B cell (primary cell): ENCODE data around the gene ANAPC2.

Source experiments
- EZH2 ChIP-seq: IDR thresholded peaks from 2 replicates; pipeline ENCODE4 v1.6.1; 2012; ENCODE audit warnings: borderline replicate concordance, low read depth, mild to moderate bottlenecking, moderate library complexity, low read length; ENCODE audit not compliant: insufficient read depth, poor library complexity, severe bottlenecking
- TF ChIP-seq, protein P1 (sequence below): fragments of 200-600 bp; IDR thresholded peaks from one replicate; pipeline ENCODE4 v1.8.0; 2022; ENCODE audit warnings: antibody characterized with exemption, mild to moderate bottlenecking

- TF ChIP-seq, protein P1, sequence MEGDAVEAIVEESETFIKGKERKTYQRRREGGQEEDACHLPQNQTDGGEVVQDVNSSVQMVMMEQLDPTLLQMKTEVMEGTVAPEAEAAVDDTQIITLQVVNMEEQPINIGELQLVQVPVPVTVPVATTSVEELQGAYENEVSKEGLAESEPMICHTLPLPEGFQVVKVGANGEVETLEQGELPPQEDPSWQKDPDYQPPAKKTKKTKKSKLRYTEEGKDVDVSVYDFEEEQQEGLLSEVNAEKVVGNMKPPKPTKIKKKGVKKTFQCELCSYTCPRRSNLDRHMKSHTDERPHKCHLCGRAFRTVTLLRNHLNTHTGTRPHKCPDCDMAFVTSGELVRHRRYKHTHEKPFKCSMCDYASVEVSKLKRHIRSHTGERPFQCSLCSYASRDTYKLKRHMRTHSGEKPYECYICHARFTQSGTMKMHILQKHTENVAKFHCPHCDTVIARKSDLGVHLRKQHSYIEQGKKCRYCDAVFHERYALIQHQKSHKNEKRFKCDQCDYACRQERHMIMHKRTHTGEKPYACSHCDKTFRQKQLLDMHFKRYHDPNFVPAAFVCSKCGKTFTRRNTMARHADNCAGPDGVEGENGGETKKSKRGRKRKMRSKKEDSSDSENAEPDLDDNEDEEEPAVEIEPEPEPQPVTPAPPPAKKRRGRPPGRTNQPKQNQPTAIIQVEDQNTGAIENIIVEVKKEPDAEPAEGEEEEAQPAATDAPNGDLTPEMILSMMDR, result no peak
- no peak for TF ChIP-seq EZH2
These were observed 13.0 kb upstream of the ANAPC2 start for GRCh38 chr9:137201205-137201868.
